Measurements from ENCODE around the gene DYTN.

The DYTN gene

DNA sequence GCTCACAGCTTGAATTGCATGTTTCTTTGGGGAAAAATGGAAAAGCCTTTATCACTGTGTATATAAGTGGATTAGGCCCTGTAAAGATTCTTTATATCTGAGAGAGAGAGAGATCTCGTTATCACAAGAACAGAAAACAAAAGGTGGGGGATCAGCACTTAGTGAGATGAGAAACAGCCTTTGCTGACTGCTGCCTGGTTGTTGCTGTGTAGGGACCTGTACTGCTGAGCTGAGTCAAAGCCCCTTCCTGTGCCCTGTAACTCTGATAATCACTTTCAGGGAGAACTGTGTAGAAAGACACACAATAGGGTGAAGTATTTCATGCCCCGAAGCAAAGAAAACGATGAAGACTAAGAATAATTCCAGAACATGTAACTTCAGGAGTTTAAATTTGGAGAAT is 106.5 kb downstream of the DYTN start:
- DNase-seq (ENCODE audit: low read depth), result no peak

DNA sequence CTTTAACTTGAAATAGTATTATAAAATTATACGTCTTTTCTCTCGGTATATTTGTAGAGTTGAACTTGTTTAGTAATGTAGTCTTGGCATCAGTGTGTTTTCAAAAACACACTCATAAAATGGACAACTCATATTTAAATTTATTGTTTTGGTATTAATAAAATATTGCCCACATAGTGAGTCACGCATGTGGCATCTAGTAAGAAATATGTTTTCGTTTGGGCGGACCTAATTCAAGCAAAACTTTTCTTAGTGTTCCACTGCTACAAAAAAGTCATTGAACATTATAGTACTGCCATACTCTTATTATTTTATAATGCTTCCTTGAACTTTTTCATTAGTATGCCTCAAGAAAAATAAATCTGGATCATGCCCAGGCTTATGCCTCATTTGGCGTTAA is 107.0 kb downstream of the DYTN start:
- no peak for DNase-seq (ENCODE audit: low read depth)

DNA sequence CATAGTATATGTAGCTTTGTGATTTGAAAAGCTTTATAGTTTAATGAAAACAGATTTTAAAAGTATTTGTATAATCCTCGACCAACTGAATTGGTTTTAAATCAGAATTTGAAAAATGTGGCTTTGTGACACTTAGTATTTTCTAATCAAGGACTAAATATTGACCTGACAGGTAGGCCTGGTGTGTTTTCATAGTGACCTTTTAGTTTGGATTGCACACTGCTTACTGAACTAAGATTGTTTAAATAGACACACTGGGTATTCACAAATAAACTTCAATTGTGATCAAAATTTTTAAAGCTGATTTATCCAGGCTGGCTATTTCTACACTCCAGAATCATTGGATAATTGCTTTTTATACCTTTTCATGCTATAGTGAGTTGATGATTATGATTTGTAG is 107.7 kb downstream of the DYTN start:
- no peak for DNase-seq (ENCODE audit: low read depth)

- DNase-seq (ENCODE audit: low read depth), result no peak
These were observed 115.0 kb downstream of the DYTN start for GRCh38 chr2:206603243-206603642.

Data from non-pigmented ciliary epithelial cell (primary cell).